SK-N-SH treated with all-trans-retinoic acid at 6 μM for 48 hours (cell line): ENCODE results near the gene ARHGAP10.

Source experiments
- ATAC-seq: fragments of 200-7000 bp; cut with Tn5 transposase; 3 replicates; pipeline ENCODE4 v1.9.1; 2020; ENCODE audit warnings: mild to moderate bottlenecking, moderate library complexity
- ARNTL ChIP-seq: fragments of 450-650 bp; formaldehyde crosslinking; IDR thresholded peaks from 2 replicates; pipeline ENCODE4 v1.5.0; 2020; ENCODE audit warnings: low read depth, mild to moderate bottlenecking, moderate library complexity, borderline replicate concordance
- CSDC2 ChIP-seq: fragments of 250-450 bp; sonication (Bioruptor Pico); IDR thresholded peaks from 2 replicates; pipeline ENCODE4 v1.5.0; 2020; ENCODE audit warnings: mild to moderate bottlenecking, moderate library complexity
- ESRRG ChIP-seq: fragments of 250-450 bp; sonication (Bioruptor Pico); IDR thresholded peaks from 2 replicates; pipeline ENCODE4 v1.6.1; 2021; ENCODE audit warnings: mild to moderate bottlenecking
- GLIS3 ChIP-seq: fragments of 250-450 bp; sonication (Bioruptor Pico); IDR thresholded peaks from 2 replicates; pipeline ENCODE4 v1.5.0; 2020; ENCODE audit warnings: mild to moderate bottlenecking, moderate library complexity
- OSR1 ChIP-seq: fragments of 250-450 bp; sonication (Bioruptor Pico); IDR thresholded peaks from 2 replicates; pipeline ENCODE4 v1.8.0; 2022; ENCODE audit warnings: moderate library complexity, mild to moderate bottlenecking, inconsistent platforms
- PPARA ChIP-seq: fragments of 250-450 bp; sonication (Bioruptor Pico); IDR thresholded peaks from 2 replicates; pipeline ENCODE4 v1.5.0; 2020; ENCODE audit warnings: mild to moderate bottlenecking, borderline replicate concordance
- SNAI2 ChIP-seq: fragments of 250-450 bp; sonication (Bioruptor Pico); IDR thresholded peaks from 2 replicates; pipeline ENCODE4 v1.5.0; 2020; ENCODE audit warnings: mild to moderate bottlenecking, moderate library complexity
- TOX ChIP-seq: fragments of 250-450 bp; sonication (Bioruptor Pico); IDR thresholded peaks from 2 replicates; pipeline ENCODE4 v1.8.0; 2021; ENCODE audit warnings: mild to moderate bottlenecking, moderate library complexity, borderline replicate concordance
- ZFP30 ChIP-seq: fragments of 450-650 bp; formaldehyde crosslinking; IDR thresholded peaks from 2 replicates; pipeline ENCODE4 v1.5.0; 2022; ENCODE audit warnings: mild to moderate bottlenecking, moderate library complexity
- ZNF565 ChIP-seq: fragments of 450-650 bp; formaldehyde crosslinking; conservative IDR thresholded peaks from 2 replicates; pipeline ENCODE4 v1.5.0; 2020; ENCODE audit warnings: low read depth, mild to moderate bottlenecking, moderate library complexity
- ZNF70 ChIP-seq: fragments of 450-650 bp; formaldehyde crosslinking; IDR thresholded peaks from 2 replicates; pipeline ENCODE4 v1.5.0; 2020; ENCODE audit warnings: mild to moderate bottlenecking, moderate library complexity
- ZNF8 ChIP-seq: fragments of 450-650 bp; formaldehyde crosslinking; IDR thresholded peaks from 2 replicates; pipeline ENCODE4 v1.5.0; 2020; ENCODE audit warnings: mild to moderate bottlenecking, moderate library complexity
- TF ChIP-seq, protein P1 (sequence below): fragments of 250-450 bp; sonication (Bioruptor Pico); IDR thresholded peaks from 2 replicates; pipeline ENCODE4 v1.8.0; 2021; ENCODE audit warnings: low read depth, mild to moderate bottlenecking, moderate library complexity, borderline replicate concordance
- TF ChIP-seq, protein P2 (sequence below): fragments of 250-450 bp; sonication (Bioruptor Pico); IDR thresholded peaks from 2 replicates; pipeline ENCODE4 v1.5.0; 2020; ENCODE audit warnings: mild to moderate bottlenecking, moderate library complexity
- TF ChIP-seq, protein P3 (sequence below): fragments of 250-450 bp; sonication (Bioruptor Pico); IDR thresholded peaks from 2 replicates; pipeline ENCODE4 v1.8.0; 2020; ENCODE audit warnings: mild to moderate bottlenecking, moderate library complexity, borderline replicate concordance
- TF ChIP-seq, protein P4 (sequence below): fragments of 250-450 bp; sonication (Bioruptor Pico); IDR thresholded peaks from 2 replicates; pipeline ENCODE4 v1.5.1; 2021; ENCODE audit warnings: mild to moderate bottlenecking, moderate library complexity

The ARHGAP10 gene

DNA sequence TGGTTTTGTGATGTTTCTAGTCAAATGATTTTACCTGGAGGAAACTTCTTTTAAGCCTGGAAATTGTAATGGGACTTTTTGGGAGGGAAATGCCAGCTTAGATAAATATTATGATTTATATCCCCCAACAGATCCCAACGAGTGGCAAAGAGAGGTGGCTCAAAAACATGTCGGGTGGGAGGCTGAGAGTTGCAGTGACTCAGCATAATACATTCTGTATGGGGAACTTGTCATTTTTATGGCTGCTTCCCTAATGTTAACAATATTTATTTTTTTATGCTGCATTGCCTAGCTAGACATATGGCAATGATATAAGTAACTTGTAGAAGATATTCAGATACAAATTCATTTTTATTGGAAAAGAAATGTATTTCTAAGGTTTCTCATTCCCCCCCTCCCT, 219.0 kb downstream of the ARHGAP10 start:
- no peak for ATAC-seq
- TF ChIP-seq ZFP30 (CRISPR knock-in tag) (no peak), ESRRG (CRISPR knock-in tag) (no peak), PPARA (CRISPR knock-in tag) (no peak), ZNF70 (CRISPR knock-in tag) (no peak)
- TF ChIP-seq, protein P1, sequence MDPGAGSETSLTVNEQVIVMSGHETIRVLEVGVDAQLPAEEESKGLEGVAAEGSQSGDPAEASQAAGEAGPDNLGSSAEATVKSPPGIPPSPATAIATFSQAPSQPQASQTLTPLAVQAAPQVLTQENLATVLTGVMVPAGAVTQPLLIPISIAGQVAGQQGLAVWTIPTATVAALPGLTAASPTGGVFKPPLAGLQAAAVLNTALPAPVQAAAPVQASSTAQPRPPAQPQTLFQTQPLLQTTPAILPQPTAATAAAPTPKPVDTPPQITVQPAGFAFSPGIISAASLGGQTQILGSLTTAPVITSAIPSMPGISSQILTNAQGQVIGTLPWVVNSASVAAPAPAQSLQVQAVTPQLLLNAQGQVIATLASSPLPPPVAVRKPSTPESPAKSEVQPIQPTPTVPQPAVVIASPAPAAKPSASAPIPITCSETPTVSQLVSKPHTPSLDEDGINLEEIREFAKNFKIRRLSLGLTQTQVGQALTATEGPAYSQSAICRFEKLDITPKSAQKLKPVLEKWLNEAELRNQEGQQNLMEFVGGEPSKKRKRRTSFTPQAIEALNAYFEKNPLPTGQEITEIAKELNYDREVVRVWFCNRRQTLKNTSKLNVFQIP (CRISPR knock-in tag) = no peak
- TF ChIP-seq, all 23 proteins: peak for 0

DNA sequence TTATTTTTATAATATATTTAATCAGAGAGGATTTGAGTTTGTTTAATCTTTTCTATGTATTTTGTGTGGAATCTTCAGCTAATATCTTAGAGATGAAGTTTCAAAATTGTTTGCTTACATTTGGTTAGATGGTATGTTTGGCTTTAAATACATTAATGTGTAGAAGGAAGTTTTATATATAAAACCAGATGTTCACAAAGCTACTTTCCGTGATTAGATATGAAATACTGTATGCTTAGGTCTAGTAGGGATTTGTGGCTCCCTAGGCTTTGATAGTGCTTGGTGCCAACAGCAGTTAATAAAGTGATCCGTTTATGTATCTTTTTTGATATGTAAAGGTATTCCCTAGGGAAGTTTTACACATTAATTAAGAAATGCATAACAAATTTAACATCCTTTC, 223.0 kb downstream of the ARHGAP10 start:
- ATAC-seq = no peak
- TF ChIP-seq, protein P2, sequence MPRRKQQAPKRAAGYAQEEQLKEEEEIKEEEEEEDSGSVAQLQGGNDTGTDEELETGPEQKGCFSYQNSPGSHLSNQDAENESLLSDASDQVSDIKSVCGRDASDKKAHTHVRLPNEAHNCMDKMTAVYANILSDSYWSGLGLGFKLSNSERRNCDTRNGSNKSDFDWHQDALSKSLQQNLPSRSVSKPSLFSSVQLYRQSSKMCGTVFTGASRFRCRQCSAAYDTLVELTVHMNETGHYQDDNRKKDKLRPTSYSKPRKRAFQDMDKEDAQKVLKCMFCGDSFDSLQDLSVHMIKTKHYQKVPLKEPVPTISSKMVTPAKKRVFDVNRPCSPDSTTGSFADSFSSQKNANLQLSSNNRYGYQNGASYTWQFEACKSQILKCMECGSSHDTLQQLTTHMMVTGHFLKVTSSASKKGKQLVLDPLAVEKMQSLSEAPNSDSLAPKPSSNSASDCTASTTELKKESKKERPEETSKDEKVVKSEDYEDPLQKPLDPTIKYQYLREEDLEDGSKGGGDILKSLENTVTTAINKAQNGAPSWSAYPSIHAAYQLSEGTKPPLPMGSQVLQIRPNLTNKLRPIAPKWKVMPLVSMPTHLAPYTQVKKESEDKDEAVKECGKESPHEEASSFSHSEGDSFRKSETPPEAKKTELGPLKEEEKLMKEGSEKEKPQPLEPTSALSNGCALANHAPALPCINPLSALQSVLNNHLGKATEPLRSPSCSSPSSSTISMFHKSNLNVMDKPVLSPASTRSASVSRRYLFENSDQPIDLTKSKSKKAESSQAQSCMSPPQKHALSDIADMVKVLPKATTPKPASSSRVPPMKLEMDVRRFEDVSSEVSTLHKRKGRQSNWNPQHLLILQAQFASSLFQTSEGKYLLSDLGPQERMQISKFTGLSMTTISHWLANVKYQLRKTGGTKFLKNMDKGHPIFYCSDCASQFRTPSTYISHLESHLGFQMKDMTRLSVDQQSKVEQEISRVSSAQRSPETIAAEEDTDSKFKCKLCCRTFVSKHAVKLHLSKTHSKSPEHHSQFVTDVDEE (CRISPR knock-in tag) = no peak
- TF ChIP-seq SNAI2 (CRISPR knock-in tag) (no peak), ZNF8 (CRISPR knock-in tag) (no peak), ARNTL (CRISPR knock-in tag) (no peak), GLIS3 (no peak), CSDC2 (no peak), ZNF565 (CRISPR knock-in tag) (no peak), ESRRG (CRISPR knock-in tag) (no peak), ZNF70 (CRISPR knock-in tag) (no peak)
- TF ChIP-seq, protein P3, sequence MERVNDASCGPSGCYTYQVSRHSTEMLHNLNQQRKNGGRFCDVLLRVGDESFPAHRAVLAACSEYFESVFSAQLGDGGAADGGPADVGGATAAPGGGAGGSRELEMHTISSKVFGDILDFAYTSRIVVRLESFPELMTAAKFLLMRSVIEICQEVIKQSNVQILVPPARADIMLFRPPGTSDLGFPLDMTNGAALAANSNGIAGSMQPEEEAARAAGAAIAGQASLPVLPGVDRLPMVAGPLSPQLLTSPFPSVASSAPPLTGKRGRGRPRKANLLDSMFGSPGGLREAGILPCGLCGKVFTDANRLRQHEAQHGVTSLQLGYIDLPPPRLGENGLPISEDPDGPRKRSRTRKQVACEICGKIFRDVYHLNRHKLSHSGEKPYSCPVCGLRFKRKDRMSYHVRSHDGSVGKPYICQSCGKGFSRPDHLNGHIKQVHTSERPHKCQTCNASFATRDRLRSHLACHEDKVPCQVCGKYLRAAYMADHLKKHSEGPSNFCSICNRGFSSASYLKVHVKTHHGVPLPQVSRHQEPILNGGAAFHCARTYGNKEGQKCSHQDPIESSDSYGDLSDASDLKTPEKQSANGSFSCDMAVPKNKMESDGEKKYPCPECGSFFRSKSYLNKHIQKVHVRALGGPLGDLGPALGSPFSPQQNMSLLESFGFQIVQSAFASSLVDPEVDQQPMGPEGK (CRISPR knock-in tag) = no peak

DNA sequence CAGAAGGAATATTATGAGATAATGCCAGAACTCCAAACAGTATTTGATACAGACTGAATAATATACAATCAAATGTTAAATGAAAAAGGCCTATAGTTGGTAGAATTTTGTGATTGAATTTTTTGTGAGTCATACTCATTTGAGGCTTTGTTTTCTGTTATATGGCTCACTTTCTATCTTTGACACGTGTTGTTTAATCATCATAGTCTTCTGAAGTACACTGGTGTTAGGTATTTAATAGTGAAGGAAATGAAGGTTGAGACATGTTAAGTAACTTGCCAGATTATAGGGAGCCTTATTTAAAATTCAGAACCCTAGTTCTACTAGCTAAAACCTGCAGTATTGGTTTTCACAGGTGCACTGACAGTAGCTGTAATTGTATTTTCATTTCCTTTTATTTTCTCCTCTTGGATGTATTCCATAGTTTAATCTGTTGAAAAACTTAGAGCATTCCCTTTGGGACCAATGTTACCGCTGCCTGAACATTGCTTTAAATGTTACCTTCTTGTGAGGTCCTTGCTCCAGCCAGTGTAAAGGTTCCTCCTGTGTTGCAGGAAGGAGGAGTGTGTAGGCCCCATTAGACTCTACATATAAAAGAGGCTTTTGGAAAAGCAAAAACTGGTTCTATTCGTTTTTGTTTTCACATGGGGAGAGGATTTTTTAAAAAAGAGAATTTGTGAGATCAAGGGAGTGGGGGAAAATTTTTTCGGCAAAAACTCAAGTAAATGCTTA, 224.1 kb downstream of the ARHGAP10 start:
- TF ChIP-seq, protein P4, sequence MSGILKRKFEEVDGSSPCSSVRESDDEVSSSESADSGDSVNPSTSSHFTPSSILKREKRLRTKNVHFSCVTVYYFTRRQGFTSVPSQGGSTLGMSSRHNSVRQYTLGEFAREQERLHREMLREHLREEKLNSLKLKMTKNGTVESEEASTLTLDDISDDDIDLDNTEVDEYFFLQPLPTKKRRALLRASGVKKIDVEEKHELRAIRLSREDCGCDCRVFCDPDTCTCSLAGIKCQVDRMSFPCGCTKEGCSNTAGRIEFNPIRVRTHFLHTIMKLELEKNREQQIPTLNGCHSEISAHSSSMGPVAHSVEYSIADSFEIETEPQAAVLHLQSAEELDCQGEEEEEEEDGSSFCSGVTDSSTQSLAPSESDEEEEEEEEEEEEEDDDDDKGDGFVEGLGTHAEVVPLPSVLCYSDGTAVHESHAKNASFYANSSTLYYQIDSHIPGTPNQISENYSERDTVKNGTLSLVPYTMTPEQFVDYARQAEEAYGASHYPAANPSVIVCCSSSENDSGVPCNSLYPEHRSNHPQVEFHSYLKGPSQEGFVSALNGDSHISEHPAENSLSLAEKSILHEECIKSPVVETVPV (CRISPR knock-in tag) = no peak
- TF ChIP-seq ZNF70 (CRISPR knock-in tag) (no peak), CSDC2 (no peak), OSR1 (CRISPR knock-in tag) (no peak), ESRRG (CRISPR knock-in tag) (no peak), TOX (CRISPR knock-in tag) (no peak), SNAI2 (CRISPR knock-in tag) (no peak), ZNF8 (CRISPR knock-in tag) (no peak)
- TF ChIP-seq, protein P3 (CRISPR knock-in tag) = no peak
- TF ChIP-seq, protein P2 (CRISPR knock-in tag) = no peak
- TF ChIP-seq, protein P1 (CRISPR knock-in tag) = no peak
- ATAC-seq = no peak
